ENCODE results near the gene BRAF. TPM values are rescaled to one million over a fixed set of nuclear protein-coding genes. Genes with fewer than 3 reads are reported as not detected.

The BRAF gene
- total RNA-seq, 1 donor from 2014 or later = 19.8 TPM

GRCh38 chr7:140863867-140864266 is 60.9 kb downstream of the BRAF start:
- no peaks in the 10 kb centered on the region for H3K27me3 Mint-ChIP-seq (ENCODE audit: low read depth)
- peaks cover 4% of the 10 kb centered on the region for H3K9me3 Mint-ChIP-seq (ENCODE audit: low read depth)
- no peak for DNase-seq (ENCODE audit: low spot score)
- peaks cover 3% of the 10 kb centered on the region for H3K36me3 Mint-ChIP-seq (ENCODE audit: low read depth)
- TF ChIP-seq, protein P1, sequence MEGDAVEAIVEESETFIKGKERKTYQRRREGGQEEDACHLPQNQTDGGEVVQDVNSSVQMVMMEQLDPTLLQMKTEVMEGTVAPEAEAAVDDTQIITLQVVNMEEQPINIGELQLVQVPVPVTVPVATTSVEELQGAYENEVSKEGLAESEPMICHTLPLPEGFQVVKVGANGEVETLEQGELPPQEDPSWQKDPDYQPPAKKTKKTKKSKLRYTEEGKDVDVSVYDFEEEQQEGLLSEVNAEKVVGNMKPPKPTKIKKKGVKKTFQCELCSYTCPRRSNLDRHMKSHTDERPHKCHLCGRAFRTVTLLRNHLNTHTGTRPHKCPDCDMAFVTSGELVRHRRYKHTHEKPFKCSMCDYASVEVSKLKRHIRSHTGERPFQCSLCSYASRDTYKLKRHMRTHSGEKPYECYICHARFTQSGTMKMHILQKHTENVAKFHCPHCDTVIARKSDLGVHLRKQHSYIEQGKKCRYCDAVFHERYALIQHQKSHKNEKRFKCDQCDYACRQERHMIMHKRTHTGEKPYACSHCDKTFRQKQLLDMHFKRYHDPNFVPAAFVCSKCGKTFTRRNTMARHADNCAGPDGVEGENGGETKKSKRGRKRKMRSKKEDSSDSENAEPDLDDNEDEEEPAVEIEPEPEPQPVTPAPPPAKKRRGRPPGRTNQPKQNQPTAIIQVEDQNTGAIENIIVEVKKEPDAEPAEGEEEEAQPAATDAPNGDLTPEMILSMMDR (IDR thresholded peaks at IDR 0.05) = no peak
- H3K4me3 Mint-ChIP-seq (ENCODE audit: unreplicated experiment) = no peak overlapping the region
- no peak overlapping the region for H3K27ac Mint-ChIP-seq (ENCODE audit: unreplicated experiment)
- H3K4me1 Mint-ChIP-seq (ENCODE audit: low read depth) = no peaks in the 10 kb centered on the region

- TF ChIP-seq, protein P1 (IDR thresholded peaks at IDR 0.05) = no peak
- Mint-ChIP-seq H3K27me3 (ENCODE audit: low read depth) (no peaks in the 10 kb centered on the region), H3K36me3 (ENCODE audit: low read depth) (peaks cover 3% of the 10 kb centered on the region), H3K4me3 (ENCODE audit: unreplicated experiment) (no peak overlapping the region), H3K4me1 (ENCODE audit: low read depth) (no peaks in the 10 kb centered on the region), H3K9me3 (ENCODE audit: low read depth) (peaks cover 4% of the 10 kb centered on the region), H3K27ac (ENCODE audit: unreplicated experiment) (no peak overlapping the region)
- DNase-seq (ENCODE audit: low spot score) = no peak
These were observed 61.5 kb downstream of the BRAF start for GRCh38 chr7:140863184-140863583.

- TF ChIP-seq, protein P1 (IDR thresholded peaks at IDR 0.05) = no peak
- Mint-ChIP-seq H3K27me3 (ENCODE audit: low read depth) (no peaks in the 10 kb centered on the region), H3K27ac (ENCODE audit: unreplicated experiment) (no peak overlapping the region), H3K9me3 (ENCODE audit: low read depth) (no peaks in the 10 kb centered on the region), H3K36me3 (ENCODE audit: low read depth) (no peaks in the 10 kb centered on the region), H3K4me1 (ENCODE audit: low read depth) (peaks cover 14% of the 10 kb centered on the region), H3K4me3 (ENCODE audit: unreplicated experiment) (no peak overlapping the region)
- no peak for DNase-seq (ENCODE audit: low spot score)
These were observed 67.7 kb downstream of the BRAF start for GRCh38 chr7:140857048-140857447.

- Mint-ChIP-seq H3K9me3 (ENCODE audit: low read depth) (no peaks in the 10 kb centered on the region), H3K27me3 (ENCODE audit: low read depth) (no peaks in the 10 kb centered on the region), H3K27ac (ENCODE audit: unreplicated experiment) (peak overlapping the region; percentile 80), H3K36me3 (ENCODE audit: low read depth) (peaks cover 3% of the 10 kb centered on the region), H3K4me3 (ENCODE audit: unreplicated experiment) (no peak overlapping the region), H3K4me1 (ENCODE audit: low read depth) (peaks cover 16% of the 10 kb centered on the region)
- DNase-seq (ENCODE audit: low spot score) = no peak
- TF ChIP-seq, protein P1 (IDR thresholded peaks at IDR 0.05) = no peak
These were observed 83.5 kb downstream of the BRAF start for GRCh38 chr7:140841166-140841715.

DNA sequence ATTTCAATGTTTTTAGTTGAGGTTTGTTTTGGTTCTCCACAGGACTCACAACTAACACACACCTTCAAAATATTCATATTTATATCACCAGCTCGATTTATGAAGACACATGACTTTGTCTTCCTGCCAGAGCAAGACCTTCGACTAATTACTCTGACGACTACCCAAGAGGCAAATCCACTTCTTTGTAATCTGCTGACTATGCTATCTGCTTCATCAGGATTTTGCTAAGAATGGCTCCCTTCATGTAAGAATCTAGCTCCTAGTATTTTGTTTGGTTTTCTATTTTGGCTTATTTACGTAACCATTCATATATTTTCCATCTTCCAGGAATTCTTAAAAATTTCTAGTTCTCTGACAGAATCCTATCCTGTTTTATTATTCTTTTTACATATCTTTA is 93.0 kb downstream of the BRAF start:
- H3K4me3 Mint-ChIP-seq (ENCODE audit: unreplicated experiment) = no peak overlapping the region
- H3K36me3 Mint-ChIP-seq (ENCODE audit: low read depth) = peaks cover 7% of the 10 kb centered on the region
- H3K4me1 Mint-ChIP-seq (ENCODE audit: low read depth) = no peaks in the 10 kb centered on the region
- TF ChIP-seq, protein P1 (IDR thresholded peaks at IDR 0.05) = no peak
- no peaks in the 10 kb centered on the region for H3K9me3 Mint-ChIP-seq (ENCODE audit: low read depth)
- DNase-seq (ENCODE audit: low spot score) = no peak
- H3K27me3 Mint-ChIP-seq (ENCODE audit: low read depth) = no peaks in the 10 kb centered on the region
- no peak overlapping the region for H3K27ac Mint-ChIP-seq (ENCODE audit: unreplicated experiment)
